AG04450 (cell line): ENCODE results near the gene MYADML2. TPM values are rescaled to one million over a fixed set of nuclear protein-coding genes. Genes with fewer than 3 reads are reported as not detected.
A peak's percentile ranks its signal among the peaks of the same experiment; 100 is the strongest.

ENCODE experiments used
- CTCF ChIA-PET: fragments of 300-600, 350-600 bp; formaldehyde crosslinking; extraction: SDS; loops from one replicate; lab custom pipeline; 2022; ENCODE audit warnings: antibody characterized with exemption, inconsistent platforms; lab: Charles Lee
- POLR2A ChIA-PET: fragments of 350-600 bp; formaldehyde crosslinking; extraction: SDS; loops from one replicate; lab custom pipeline; 2021; ENCODE audit warnings: antibody characterized with exemption, inconsistent platforms; lab: Yijun Ruan, JAX
- DNase-seq: peaks from one replicate; pipeline ENCODE4 v3.0.0-alpha.2; 2011; ENCODE audit warnings: low read depth, low spot score
- H3K27ac ChIP-seq: one replicate; pipeline ENCODE4 v1.5.1; 2012; ENCODE audit warnings: low read depth, low read length, control low read depth
- H3K27me3 ChIP-seq: one replicate; pipeline ENCODE4 v1.6.0; 2012; ENCODE audit warnings: low read length; ENCODE audit not compliant: control insufficient read depth, insufficient read depth
- H3K4me3 ChIP-seq: 2 replicates; pipeline ENCODE4 v1.5.1; 2011; ENCODE audit warnings: mild to moderate bottlenecking, low read depth, low read length, control low read depth
- H3K9me3 ChIP-seq: 2 replicates; pipeline ENCODE4 v1.5.1; 2012; ENCODE audit warnings: low read length; ENCODE audit not compliant: control insufficient read depth, insufficient read depth
- polyA plus RNA-seq: library from polyadenylated mRNA; depleted of rRNA; stranded (reverse); fragments of >200 nt; gene quantifications from 2 replicates; pipeline ENCODE4 v1.2.3, GENCODE V29; 2011
- TF ChIP-seq, protein P1 (sequence below): IDR thresholded peaks from 2 replicates; pipeline ENCODE4 v1.5.1; 2011; ENCODE audit warnings: low read depth, low read length, control low read depth, inconsistent platforms

Gene MYADML2
- polyA plus RNA-seq, 1 experiment, result not detected

DNA sequence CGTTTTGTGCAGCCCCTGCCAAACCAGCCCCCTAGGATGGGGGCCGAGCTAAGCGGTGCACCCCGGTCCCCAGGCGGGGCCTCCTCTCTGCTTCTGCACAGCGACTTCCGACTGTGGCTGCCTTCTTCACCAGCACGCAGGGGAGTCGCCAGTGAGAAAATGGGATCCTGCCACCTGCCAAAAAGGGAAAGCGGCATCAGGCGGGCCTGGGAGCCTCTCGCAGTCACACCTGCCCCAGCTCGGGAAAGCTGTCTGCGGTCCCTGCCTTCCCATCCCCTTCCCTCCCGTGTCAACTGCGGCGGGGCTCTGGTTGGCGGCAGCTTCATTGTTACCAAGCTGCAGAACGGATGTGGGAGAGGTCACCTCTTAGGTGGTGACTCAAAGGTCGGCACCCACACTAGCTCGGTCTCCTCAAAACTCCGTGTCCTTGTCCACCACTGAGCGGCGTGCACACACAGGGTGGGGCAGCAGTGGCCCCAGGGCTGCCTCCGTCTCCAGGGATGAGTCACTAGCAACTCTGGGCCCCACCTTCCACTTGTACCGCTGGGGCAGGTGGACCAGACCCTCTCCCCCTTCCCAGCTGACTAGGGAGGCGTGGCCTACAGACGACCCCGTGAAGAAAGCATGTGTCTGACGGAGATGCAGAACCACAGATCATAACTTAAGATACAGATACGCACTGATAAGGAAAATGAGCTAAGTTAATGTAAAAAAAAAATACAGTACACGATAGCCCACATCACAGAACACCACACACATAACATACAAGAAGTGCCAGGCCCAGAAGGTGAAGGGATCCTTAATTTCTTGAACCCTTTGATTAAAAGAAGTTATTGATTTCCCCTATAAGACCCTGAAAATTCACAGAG is 34.4 kb downstream of the MYADML2 start:
- Histone ChIP-seq H3K27ac (no peak overlapping the region), H3K4me3 (no peak overlapping the region), H3K27me3 (no peaks in the 10 kb centered on the region), H3K9me3 (peaks cover 4% of the 10 kb centered on the region; the same call in 1 of the 2 replicates)
- POLR2A ChIA-PET, result interaction anchor here (1.1 to 2.0 kb wide), 2 partner anchors 14 to 18 kb away, joined by 6 to 7 read pairs; no protein-coding TSS in a partner anchor
- TF ChIP-seq, protein P1, sequence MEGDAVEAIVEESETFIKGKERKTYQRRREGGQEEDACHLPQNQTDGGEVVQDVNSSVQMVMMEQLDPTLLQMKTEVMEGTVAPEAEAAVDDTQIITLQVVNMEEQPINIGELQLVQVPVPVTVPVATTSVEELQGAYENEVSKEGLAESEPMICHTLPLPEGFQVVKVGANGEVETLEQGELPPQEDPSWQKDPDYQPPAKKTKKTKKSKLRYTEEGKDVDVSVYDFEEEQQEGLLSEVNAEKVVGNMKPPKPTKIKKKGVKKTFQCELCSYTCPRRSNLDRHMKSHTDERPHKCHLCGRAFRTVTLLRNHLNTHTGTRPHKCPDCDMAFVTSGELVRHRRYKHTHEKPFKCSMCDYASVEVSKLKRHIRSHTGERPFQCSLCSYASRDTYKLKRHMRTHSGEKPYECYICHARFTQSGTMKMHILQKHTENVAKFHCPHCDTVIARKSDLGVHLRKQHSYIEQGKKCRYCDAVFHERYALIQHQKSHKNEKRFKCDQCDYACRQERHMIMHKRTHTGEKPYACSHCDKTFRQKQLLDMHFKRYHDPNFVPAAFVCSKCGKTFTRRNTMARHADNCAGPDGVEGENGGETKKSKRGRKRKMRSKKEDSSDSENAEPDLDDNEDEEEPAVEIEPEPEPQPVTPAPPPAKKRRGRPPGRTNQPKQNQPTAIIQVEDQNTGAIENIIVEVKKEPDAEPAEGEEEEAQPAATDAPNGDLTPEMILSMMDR, result no peak
- no peak for DNase-seq
- CTCF ChIA-PET, result no interaction called here

DNA sequence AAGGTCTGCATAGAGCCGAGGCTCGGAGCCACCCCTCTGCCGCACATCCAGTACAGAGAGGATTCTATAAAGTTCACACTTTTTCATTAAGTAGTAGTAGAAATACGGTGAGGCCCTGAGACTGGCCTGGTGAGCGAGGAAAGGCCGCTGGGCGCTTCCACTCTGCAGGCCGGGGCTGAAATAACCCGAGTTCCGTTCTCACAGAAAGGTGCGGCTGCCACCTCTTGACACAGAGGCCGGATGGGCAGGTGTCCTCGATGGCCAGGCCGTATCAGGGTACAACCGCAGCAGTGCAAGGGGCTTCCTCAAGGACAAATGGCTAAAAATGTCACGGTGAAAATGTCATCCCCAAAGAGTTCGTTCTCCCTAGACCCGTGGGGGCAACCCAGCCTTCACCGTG is 35.1 kb downstream of the MYADML2 start:
- TF ChIP-seq, protein P1, result no peak
- no peak for DNase-seq
- ChIA-PET POLR2A (interaction anchor here (2.0 kb wide), 1 partner anchor 14 kb away, joined by 6 read pairs; no protein-coding TSS in a partner anchor), CTCF (no interaction called here)
- Histone ChIP-seq H3K9me3 (peaks cover 4% of the 10 kb centered on the region; the same call in 1 of the 2 replicates), H3K4me3 (no peak overlapping the region), H3K27me3 (no peaks in the 10 kb centered on the region), H3K27ac (no peak overlapping the region)

DNA sequence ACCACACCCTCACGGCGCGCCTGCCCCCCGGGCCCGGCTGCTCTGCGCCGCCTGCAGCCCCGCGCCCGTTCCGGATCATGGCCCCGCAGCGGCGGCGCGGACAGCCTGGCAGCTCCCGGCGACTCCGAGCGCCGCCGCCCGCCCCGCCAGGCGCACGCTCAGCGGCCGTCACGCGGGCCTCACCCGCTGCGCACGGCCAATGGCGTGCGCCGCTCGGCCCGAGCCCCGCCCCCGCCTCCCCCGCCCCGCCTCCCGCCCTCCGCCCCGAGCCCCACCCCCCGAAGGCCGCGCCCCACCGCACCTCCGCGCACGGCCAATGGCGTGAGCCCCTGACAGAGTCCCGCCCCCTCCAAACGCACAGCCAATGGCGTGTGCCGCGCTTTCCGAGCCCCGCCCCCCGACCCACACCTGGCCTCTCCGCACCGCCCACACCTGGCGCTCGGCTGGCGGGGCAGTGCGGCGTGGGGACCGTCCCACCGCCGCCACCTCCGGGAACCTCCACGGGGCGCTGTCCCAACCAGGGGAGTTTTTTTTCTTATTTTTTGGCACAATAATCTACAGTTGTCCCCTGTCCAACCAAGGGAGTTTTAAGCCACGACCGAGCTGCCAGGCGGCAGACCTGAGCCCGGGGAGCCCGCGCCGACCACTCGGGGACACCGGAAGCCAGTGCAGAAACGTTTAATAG is 35.6 kb downstream of the MYADML2 start, which contains the start of gene PCYT2:
Gene PCYT2, minus strand, starts transcription at position 123 of the 685 bp plus-strand sequence. Its CDS starts 44 bp downstream, at position 79.
- H3K27ac ChIP-seq, result no peak within 1 kb of the TSS
- POLR2A ChIA-PET, result interaction anchor here (1.4 kb wide), 1 partner anchor 16 kb away, joined by 4 read pairs; the partner anchor contains the start of gene MAFG

DNA sequence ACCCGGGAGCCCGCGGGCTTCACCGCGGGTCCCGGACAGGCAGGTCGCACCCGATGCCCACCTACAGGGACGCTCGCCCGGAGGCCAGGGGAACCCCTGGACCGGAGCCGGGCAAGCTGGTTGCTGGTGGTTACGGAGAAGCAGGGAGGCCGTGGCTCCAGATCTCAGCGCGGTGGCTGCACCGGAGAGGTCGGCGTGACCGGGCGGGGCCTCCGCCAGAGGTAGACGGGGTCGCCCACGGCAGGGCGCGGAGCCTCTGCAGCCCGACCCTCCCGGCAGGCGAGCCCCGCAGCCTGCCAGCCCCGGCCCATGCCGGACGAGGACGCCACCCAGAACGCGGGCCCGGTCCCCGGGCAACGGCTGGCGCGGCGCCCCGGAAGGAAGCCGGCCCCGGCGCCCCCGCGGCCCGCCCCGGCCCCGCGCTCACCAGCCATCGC is 36.2 kb downstream of the MYADML2 start:
- TF ChIP-seq, protein P1, result no peak
- Histone ChIP-seq H3K4me3 (peak overlapping the region; percentile 74), H3K27me3 (no peaks in the 10 kb centered on the region), H3K9me3 (peaks cover 4% of the 10 kb centered on the region; the same call in 1 of the 2 replicates), H3K27ac (no peak overlapping the region)
- ChIA-PET CTCF (no interaction called here), POLR2A (interaction anchor here (1.4 kb wide), 1 partner anchor 17 kb away, joined by 4 read pairs; the partner anchor contains the start of gene MAFG)
- no peak for DNase-seq

More for the DNA sequence above, 35.6 kb downstream of the MYADML2 start, which contains the start of gene PCYT2:
- CTCF ChIA-PET, result no interaction called here
- Histone ChIP-seq H3K9me3 (peaks cover 4% of the 10 kb centered on the region; the same call in 1 of the 2 replicates), H3K4me3 (peak within 1 kb of the TSS; percentile 74), H3K27me3 (no peaks in the 10 kb centered on the region)
- DNase-seq, result peak; percentile 42
- TF ChIP-seq, protein P1, result no peak
